ENCODE results near the gene SRSF1. TPM values are rescaled to one million over a fixed set of nuclear protein-coding genes. Genes with fewer than 3 reads are reported as not detected.

Gene SRSF1
- total and polyA plus RNA-seq, 2 of the 4 experiments (the other 2 are of a cell fraction), result 190 to 357 TPM

DNA sequence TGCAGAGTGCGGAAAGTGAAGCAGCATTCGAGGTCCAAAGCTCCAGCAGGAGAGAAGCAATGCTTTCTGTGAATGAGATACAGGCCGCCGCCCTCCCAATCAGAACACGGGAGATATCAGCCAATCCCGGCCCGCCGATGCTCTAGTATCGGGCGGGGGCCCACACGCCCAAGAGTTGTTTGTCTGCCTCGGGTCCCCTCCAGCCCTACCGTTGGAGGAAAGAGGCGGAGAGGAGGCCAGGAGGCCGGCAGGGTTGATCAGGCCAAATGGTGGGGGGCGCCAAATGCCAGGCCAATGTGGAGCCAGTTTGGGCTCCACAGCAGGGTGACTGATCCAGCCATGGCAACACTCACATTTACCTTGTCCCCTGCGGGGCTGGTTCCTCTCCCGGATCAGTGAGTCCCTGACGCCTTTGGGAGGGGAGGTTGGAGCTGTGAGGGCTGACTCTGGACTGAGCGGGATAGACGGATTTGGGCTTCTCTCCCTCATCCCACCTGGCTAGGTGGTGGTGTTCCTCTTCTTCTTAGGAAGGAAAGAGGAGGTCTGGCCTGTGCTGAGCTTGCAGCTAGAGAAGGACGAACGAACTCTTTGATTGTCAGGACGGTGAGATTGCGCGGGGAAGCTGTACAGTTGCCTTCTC lies 41.4 kb downstream of the SRSF1 start:
- no peak overlapping the region for H3K4me3 ChIP-seq (ENCODE audit: insufficient read depth, low read depth, low read length)
- DNase-seq (no peak), ATAC-seq (ENCODE audit: low read depth) (no peak)
- no peak overlapping the region for H2BK5ac ChIP-seq (ENCODE audit: low read depth, low read length, poor library complexity, severe bottlenecking)
- no peaks in the 10 kb centered on the region for H4K20me1 ChIP-seq (ENCODE audit: insufficient read depth, low read length)
- no peaks in the 10 kb centered on the region for H3K79me1 ChIP-seq (ENCODE audit: low read depth in 1 of 2, low read length in 2 of 2)
- no peak overlapping the region for H3K4ac ChIP-seq (ENCODE audit: low read depth, low read length)
- no peak overlapping the region for H3K18ac ChIP-seq (ENCODE audit: low read depth, low read length)
- H3K27me3 ChIP-seq (ENCODE audit: control insufficient read depth, insufficient read depth, low read length), result no peaks in the 10 kb centered on the region
- no peak overlapping the region for H3K23ac ChIP-seq (ENCODE audit: low read depth, low read length)
- POLR2A ChIA-PET (ENCODE audit: unreplicated experiment), result no interaction called here
- no peaks in the 10 kb centered on the region for H3K36me3 ChIP-seq (ENCODE audit: control insufficient read depth, insufficient read depth, low read length)
- no peak overlapping the region for H3K4me2 ChIP-seq (ENCODE audit: low read depth, low read length)
- no peak overlapping the region for H4K8ac ChIP-seq (ENCODE audit: low read depth in 2 of 2, low read length in 2 of 2)
- no TSS peak for BruUV-seq (replicated peaks)
- in situ Hi-C loops (cut with MboI; ENCODE audit: low sequenced_read_pairs), result no loop called here
- no peak overlapping the region for H3K14ac ChIP-seq (replicated peaks; ENCODE audit: low read depth, low read length)
- TF ChIP-seq RAD21 (IDR thresholded peaks at IDR 0.05; ENCODE audit: low read length) (no peak), SMC3 (IDR thresholded peaks at IDR 0.05; ENCODE audit: low read depth, low read length) (no peak), NFE2L2 (IDR thresholded peaks at IDR 0.05; ENCODE audit: low read depth, low read length) (no peak), RFX5 (IDR thresholded peaks at IDR 0.05; ENCODE audit: low read depth, low read length) (no peak), BHLHE40 (IDR thresholded peaks at IDR 0.05; ENCODE audit: low read depth, low read length) (no peak), FOS (IDR thresholded peaks at IDR 0.05; ENCODE audit: low read depth, low read length) (no peak), MAZ (IDR thresholded peaks at IDR 0.05; ENCODE audit: borderline replicate concordance, low read depth, low read length) (no peak), CHD1 (IDR thresholded peaks at IDR 0.05; ENCODE audit: low read depth, low read length) (no peak), CEBPB (IDR thresholded peaks at IDR 0.05; ENCODE audit: low read depth, low read length) (no peak), MXI1 (IDR thresholded peaks at IDR 0.05; ENCODE audit: borderline replicate concordance, low read depth, low read length) (no peak), RCOR1 (IDR thresholded peaks at IDR 0.05; ENCODE audit: insufficient replicate concordance, low read length) (no peak), MAFK (IDR thresholded peaks at IDR 0.05; ENCODE audit: low read depth, low read length) (no peak), POLR2A (IDR thresholded peaks at IDR 0.05; ENCODE audit: low read depth, low read length) (no peak)
- TF ChIP-seq, protein P1, sequence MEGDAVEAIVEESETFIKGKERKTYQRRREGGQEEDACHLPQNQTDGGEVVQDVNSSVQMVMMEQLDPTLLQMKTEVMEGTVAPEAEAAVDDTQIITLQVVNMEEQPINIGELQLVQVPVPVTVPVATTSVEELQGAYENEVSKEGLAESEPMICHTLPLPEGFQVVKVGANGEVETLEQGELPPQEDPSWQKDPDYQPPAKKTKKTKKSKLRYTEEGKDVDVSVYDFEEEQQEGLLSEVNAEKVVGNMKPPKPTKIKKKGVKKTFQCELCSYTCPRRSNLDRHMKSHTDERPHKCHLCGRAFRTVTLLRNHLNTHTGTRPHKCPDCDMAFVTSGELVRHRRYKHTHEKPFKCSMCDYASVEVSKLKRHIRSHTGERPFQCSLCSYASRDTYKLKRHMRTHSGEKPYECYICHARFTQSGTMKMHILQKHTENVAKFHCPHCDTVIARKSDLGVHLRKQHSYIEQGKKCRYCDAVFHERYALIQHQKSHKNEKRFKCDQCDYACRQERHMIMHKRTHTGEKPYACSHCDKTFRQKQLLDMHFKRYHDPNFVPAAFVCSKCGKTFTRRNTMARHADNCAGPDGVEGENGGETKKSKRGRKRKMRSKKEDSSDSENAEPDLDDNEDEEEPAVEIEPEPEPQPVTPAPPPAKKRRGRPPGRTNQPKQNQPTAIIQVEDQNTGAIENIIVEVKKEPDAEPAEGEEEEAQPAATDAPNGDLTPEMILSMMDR (conservative IDR thresholded peaks at IDR 0.05; ENCODE audit: low read depth, low read length), result no peak
- TF ChIP-seq, protein P2, sequence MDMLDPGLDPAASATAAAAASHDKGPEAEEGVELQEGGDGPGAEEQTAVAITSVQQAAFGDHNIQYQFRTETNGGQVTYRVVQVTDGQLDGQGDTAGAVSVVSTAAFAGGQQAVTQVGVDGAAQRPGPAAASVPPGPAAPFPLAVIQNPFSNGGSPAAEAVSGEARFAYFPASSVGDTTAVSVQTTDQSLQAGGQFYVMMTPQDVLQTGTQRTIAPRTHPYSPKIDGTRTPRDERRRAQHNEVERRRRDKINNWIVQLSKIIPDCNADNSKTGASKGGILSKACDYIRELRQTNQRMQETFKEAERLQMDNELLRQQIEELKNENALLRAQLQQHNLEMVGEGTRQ (IDR thresholded peaks at IDR 0.05; ENCODE audit: low read depth, low read length), result no peak
- TF ChIP-seq, protein P3, sequence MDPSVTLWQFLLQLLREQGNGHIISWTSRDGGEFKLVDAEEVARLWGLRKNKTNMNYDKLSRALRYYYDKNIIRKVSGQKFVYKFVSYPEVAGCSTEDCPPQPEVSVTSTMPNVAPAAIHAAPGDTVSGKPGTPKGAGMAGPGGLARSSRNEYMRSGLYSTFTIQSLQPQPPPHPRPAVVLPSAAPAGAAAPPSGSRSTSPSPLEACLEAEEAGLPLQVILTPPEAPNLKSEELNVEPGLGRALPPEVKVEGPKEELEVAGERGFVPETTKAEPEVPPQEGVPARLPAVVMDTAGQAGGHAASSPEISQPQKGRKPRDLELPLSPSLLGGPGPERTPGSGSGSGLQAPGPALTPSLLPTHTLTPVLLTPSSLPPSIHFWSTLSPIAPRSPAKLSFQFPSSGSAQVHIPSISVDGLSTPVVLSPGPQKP (IDR thresholded peaks at IDR 0.05; ENCODE audit: borderline replicate concordance, low read depth, low read length), result no peak
- H3K27ac ChIP-seq (ENCODE audit: insufficient read depth, low read length), result no peak overlapping the region
- no peak overlapping the region for H2BK20ac ChIP-seq (ENCODE audit: low read depth, low read length)
- H3K9me1 ChIP-seq (ENCODE audit: insufficient read depth, low read length), result no peaks in the 10 kb centered on the region
- H3K4me1 ChIP-seq (ENCODE audit: control insufficient read depth, insufficient read depth, low read length), result no peaks in the 10 kb centered on the region
- H4K91ac ChIP-seq (ENCODE audit: insufficient read depth, low read depth, low read length), result no peak overlapping the region
- H2BK120ac ChIP-seq (ENCODE audit: low read depth, low read length), result no peak overlapping the region
- H3K56ac ChIP-seq (ENCODE audit: extremely low read depth, insufficient read depth, low read length), result no peak overlapping the region
- intact Hi-C loops (cut with micrococcal nuclease), result no loop called here
- 72% methylated on average over 11 of the region's 26 CpGs; no CpG with 5 or more reads in 1 of the 2 experiments for WGBS, 2 experiments (ENCODE audit: extremely low coverage in 2 of 2, insufficient read length in 1 of 2)
- no peaks in the 10 kb centered on the region for H3K9me3 ChIP-seq (ENCODE audit: control insufficient read depth, insufficient read depth, low read length)
- no peak overlapping the region for H2AFZ ChIP-seq (replicated peaks; ENCODE audit: low read length, poor library complexity)
- no peak overlapping the region for H2BK15ac ChIP-seq (ENCODE audit: low read depth, low read length)
- H2AK9ac ChIP-seq (replicated peaks; ENCODE audit: low read depth, low read length, poor library complexity), result no peak overlapping the region
- no peak overlapping the region for H3K9ac ChIP-seq (ENCODE audit: low read depth, low read length)
- CTCF ChIA-PET, result no interaction called here
- H2AK5ac ChIP-seq (ENCODE audit: low read depth, low read length), result no peak overlapping the region
- dilution Hi-C loops (cut with HindIII; ENCODE audit: low sequenced_read_pairs, unreplicated experiment), result no loop called here
- no peak overlapping the region for H4K5ac ChIP-seq (ENCODE audit: low read depth, low read length)

Data from IMR-90 (cell line).